GM12891 (cell line): ENCODE data around the gene LDHB.

ENCODE experiments used
- POLR2AphosphoS5 ChIP-seq: IDR thresholded peaks from 2 replicates; pipeline ENCODE4 v1.6.1; 2011; ENCODE audit warnings: low read depth, low read length, control low read depth
- TAF1 ChIP-seq: IDR thresholded peaks from 2 replicates; pipeline ENCODE4 v1.6.1; 2011; ENCODE audit warnings: low read depth, low read length, control low read depth

- TF ChIP-seq POLR2AphosphoS5 (no peak), TAF1 (no peak)
Measured at GRCh38 chr12:21627924-21628323, 29.7 kb downstream of the LDHB start.
